Activated B cell treated with CpG ODN at 0.5 μM for 24 hours (primary cell): ENCODE measurements around the gene UXS1. TPM values are rescaled to one million over a fixed set of nuclear protein-coding genes. Genes with fewer than 3 reads are reported as not detected.

Source experiments
- ATAC-seq: fragments of 200-7000 bp; cut with Tn5 transposase; one replicate; pipeline ENCODE4 v1.10.0; 2021; ENCODE audit warnings: low read depth, mild to moderate bottlenecking, moderate library complexity
- CTCF ChIA-PET: fragments of 350-600 bp; sonication (Branson Sonifier 250); formaldehyde crosslinking; loops from one replicate; lab custom pipeline; 2021; ENCODE audit warnings: antibody characterized with exemption; lab: Charles Lee
- POLR2A ChIA-PET: fragments of 350-600 bp; sonication (Branson Sonifier 250); formaldehyde crosslinking; loops from one replicate; lab custom pipeline; 2021; ENCODE audit warnings: antibody characterized with exemption; lab: Charles Lee
- DNase-seq: peaks from one replicate; pipeline ENCODE4 v3.0.0; 2022
- H3K27ac Mint-ChIP-seq: one replicate; pipeline ENCODE4 v1.8.0; 2020; ENCODE audit warnings: mixed read lengths
- H3K27me3 Mint-ChIP-seq: one replicate; pipeline ENCODE4 v1.8.0; 2021; ENCODE audit warnings: mixed read lengths
- H3K36me3 Mint-ChIP-seq: one replicate; pipeline ENCODE4 v1.8.0; 2021; ENCODE audit warnings: low read depth, mixed read lengths
- H3K4me1 Mint-ChIP-seq: one replicate; pipeline ENCODE4 v1.8.0; 2021; ENCODE audit warnings: mixed read lengths
- H3K4me3 Mint-ChIP-seq: one replicate; pipeline ENCODE4 v1.8.0; 2020; ENCODE audit warnings: mild to moderate bottlenecking, mixed read lengths
- H3K9me3 Mint-ChIP-seq: one replicate; pipeline ENCODE4 v1.8.0; 2020; ENCODE audit warnings: mixed read lengths
- intact Hi-C: fragments of 100-400 bp; cut with micrococcal nuclease; formaldehyde crosslinking; loops from one replicate; pipeline ENCODE4 v1.15.1; 2024
- total RNA-seq: library from RNA; stranded (reverse); gene quantifications from 2 replicates; pipeline ENCODE4 v1.2.3, GENCODE V29; 2022
- TF ChIP-seq, protein P1 (sequence below): fragments of 200-600 bp; IDR thresholded peaks from one replicate; pipeline ENCODE4 v1.8.0; 2022; ENCODE audit warnings: antibody characterized with exemption, mild to moderate bottlenecking

The UXS1 gene
- total RNA-seq, 1 donor from 2014 or later, result 24.2 TPM

DNA sequence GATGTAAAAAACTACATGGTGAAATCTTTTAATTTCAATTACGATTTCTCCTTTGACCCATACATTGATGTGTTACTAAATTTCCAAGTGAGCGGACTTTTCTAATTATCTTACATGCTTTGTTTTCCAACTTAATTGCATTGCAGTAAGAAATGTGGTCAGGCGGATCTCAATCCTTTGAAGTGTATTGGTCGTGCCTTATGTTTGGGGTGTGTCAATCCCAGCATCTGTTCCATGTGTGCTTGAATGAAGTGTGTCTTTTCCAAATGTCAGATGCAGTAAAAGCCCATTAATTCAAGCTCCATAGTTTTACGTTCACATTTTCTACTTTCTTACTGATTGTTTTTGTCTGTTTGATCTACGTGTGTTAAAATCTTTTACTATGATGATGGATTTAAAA, 113.1 kb downstream of the UXS1 start:
- H3K27ac Mint-ChIP-seq, result no peak overlapping the region
- DNase-seq (no peak), ATAC-seq (no peak)
- no peak overlapping the region for H3K4me3 Mint-ChIP-seq
- POLR2A ChIA-PET, result no interaction called here
- H3K4me1 Mint-ChIP-seq, result peaks cover 7% of the 10 kb centered on the region
- H3K9me3 Mint-ChIP-seq, result no peaks in the 10 kb centered on the region
- TF ChIP-seq, protein P1, sequence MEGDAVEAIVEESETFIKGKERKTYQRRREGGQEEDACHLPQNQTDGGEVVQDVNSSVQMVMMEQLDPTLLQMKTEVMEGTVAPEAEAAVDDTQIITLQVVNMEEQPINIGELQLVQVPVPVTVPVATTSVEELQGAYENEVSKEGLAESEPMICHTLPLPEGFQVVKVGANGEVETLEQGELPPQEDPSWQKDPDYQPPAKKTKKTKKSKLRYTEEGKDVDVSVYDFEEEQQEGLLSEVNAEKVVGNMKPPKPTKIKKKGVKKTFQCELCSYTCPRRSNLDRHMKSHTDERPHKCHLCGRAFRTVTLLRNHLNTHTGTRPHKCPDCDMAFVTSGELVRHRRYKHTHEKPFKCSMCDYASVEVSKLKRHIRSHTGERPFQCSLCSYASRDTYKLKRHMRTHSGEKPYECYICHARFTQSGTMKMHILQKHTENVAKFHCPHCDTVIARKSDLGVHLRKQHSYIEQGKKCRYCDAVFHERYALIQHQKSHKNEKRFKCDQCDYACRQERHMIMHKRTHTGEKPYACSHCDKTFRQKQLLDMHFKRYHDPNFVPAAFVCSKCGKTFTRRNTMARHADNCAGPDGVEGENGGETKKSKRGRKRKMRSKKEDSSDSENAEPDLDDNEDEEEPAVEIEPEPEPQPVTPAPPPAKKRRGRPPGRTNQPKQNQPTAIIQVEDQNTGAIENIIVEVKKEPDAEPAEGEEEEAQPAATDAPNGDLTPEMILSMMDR, result no peak
- intact Hi-C loops, result loop anchor here (5.0 kb wide), 1 partner anchor 304 kb away; no protein-coding TSS in a partner anchor
- no peaks in the 10 kb centered on the region for H3K27me3 Mint-ChIP-seq
- CTCF ChIA-PET, result no interaction called here
- H3K36me3 Mint-ChIP-seq, result no peaks in the 10 kb centered on the region

DNA sequence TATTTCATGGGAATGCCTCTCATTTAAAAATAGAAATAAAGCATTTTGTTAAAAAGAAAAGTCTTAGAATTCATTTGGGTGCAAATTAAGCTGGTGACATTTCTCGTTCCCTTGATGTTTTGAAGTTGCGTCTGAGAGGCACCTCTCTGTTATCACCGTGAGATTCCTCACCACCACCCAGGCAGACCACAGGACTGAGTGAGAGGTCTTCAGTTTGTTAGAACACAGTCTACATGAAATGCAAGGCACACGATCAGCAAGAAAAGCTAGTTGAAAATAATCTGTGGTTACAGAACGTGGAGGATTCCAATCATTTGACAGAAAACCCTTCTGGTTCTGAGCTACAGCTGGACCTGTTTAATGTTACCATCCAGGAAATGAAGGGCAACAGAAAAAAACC, 116.0 kb downstream of the UXS1 start:
- CTCF ChIA-PET, result no interaction called here
- H3K4me3 Mint-ChIP-seq, result no peak overlapping the region

DNA sequence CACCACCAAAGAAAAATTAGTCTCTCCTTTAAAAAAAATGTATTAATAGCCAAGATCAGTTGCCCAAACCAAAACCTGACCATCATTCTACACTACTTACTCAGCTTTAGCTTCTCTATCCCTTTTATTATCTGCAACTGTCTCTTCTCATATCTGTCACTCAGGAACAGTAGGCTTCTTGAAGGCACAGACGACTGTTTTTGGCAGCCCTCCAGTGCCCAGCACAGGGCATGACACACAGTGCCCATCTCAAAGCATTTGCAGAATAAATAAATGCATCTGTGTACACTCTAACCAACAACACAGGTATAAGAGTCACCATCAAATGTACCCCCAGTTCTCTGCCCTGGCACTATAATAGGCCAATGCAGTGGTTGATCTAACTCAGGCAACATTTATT, 117.2 kb downstream of the UXS1 start:
- Mint-ChIP-seq H3K36me3 (no peaks in the 10 kb centered on the region), H3K9me3 (no peaks in the 10 kb centered on the region), H3K4me1 (no peaks in the 10 kb centered on the region), H3K27me3 (no peaks in the 10 kb centered on the region), H3K4me3 (no peak overlapping the region), H3K27ac (no peak overlapping the region)
- ATAC-seq (no peak), DNase-seq (no peak)
- ChIA-PET POLR2A (no interaction called here), CTCF (no interaction called here)
- TF ChIP-seq, protein P1, result no peak
- intact Hi-C loops, result no loop called here

More for the DNA sequence above, 116.0 kb downstream of the UXS1 start:
- no peak for DNase-seq
- Mint-ChIP-seq H3K9me3 (no peaks in the 10 kb centered on the region), H3K4me1 (no peaks in the 10 kb centered on the region), H3K27ac (no peak overlapping the region), H3K36me3 (no peaks in the 10 kb centered on the region), H3K27me3 (no peaks in the 10 kb centered on the region)
- ATAC-seq, result no peak
- TF ChIP-seq, protein P1, result no peak
- intact Hi-C loops, result no loop called here
- POLR2A ChIA-PET, result no interaction called here

DNA sequence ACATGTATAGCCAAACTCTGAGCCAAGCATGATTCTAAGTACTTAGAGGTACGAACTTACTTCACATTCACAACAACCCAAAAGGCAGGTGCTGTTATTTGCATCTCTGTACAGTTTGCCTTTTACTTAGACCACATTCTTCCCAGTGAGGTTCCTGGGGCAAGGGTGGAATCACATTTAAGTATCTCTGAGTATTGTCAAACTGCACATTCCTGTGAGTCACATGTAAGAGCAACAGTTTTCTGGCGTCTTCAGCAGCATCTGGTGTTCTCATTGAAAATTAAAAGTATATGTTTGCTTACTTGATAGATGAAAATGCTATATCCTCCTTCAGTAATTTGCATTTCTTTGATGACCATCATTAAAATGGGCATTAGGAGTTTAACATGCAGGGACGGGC, 119.1 kb downstream of the UXS1 start:
- intact Hi-C loops, result no loop called here
- H3K9me3 Mint-ChIP-seq, result no peaks in the 10 kb centered on the region
- ChIA-PET POLR2A (no interaction called here), CTCF (no interaction called here)
- TF ChIP-seq, protein P1, result no peak
- H3K4me3 Mint-ChIP-seq, result no peak overlapping the region
- no peaks in the 10 kb centered on the region for H3K36me3 Mint-ChIP-seq
- peaks cover 2% of the 10 kb centered on the region for H3K27me3 Mint-ChIP-seq
- no peak overlapping the region for H3K27ac Mint-ChIP-seq
- no peak for ATAC-seq
- H3K4me1 Mint-ChIP-seq, result no peaks in the 10 kb centered on the region
- DNase-seq, result no peak

DNA sequence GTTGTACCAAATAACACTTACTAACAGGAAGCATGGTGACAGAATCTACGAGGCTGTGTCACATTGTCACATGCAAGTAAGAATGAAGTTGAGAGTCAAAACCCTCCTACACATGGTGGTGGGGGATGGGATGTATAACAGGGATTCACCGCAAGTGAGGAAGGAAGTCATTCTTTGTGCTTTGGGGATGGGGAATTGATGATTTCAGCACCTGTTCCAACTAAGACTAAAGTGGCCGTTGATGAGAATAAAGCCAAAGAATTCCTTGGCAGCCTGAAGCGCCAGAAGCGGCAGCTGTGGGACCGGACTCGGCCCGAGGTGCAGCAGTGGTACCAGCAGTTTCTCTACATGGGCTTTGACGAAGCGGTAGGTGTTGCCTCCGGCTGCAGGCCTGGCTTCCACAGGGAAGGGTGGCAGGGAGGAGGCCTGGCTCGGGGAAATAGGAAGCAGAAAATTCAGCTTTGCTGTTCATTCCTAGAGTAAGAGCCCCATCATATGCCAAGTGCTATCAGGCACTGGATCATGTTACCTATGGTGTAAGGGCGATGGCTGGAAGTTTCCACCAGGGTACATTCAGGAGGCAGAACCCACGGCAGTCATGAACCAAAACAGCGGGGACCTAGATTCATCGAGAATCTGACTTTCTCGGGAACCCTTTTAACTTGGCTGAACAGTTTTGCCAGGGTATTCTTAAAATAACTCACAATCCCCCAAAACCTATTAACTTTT, 120.3 kb downstream of the UXS1 start:
- no peak for DNase-seq
- no peak for ATAC-seq
- Mint-ChIP-seq H3K36me3 (no peaks in the 10 kb centered on the region), H3K27ac (no peak overlapping the region), H3K4me1 (no peaks in the 10 kb centered on the region), H3K4me3 (no peak overlapping the region), H3K9me3 (no peaks in the 10 kb centered on the region), H3K27me3 (peaks cover 7% of the 10 kb centered on the region)
- intact Hi-C loops, result no loop called here
- TF ChIP-seq, protein P1, result no peak
- ChIA-PET POLR2A (no interaction called here), CTCF (no interaction called here)
